H1 (cell line): ENCODE data around the gene CCNL2. TPM values are rescaled to one million over a fixed set of nuclear protein-coding genes. Genes with fewer than 3 reads are reported as not detected.

Experiments
- CTCF ChIA-PET: fragments of 300-600 bp; sonication (Branson Sonifier 250); formaldehyde crosslinking; loops from one replicate; lab custom pipeline; 2021; ENCODE audit not compliant: partially characterized antibody; lab: Charles Lee
- POLR2A ChIA-PET: fragments of 300-600 bp; sonication (Branson Sonifier 250); formaldehyde crosslinking; loops from one replicate; lab custom pipeline; 2021; ENCODE audit warnings: inconsistent platforms; ENCODE audit not compliant: partially characterized antibody; lab: Charles Lee
- DNase-seq, 2 experiments: peaks; one replicate each; pipeline versions ENCODE4 v3.0.0 to v3.0.0-alpha.2; 2010 to 2022; ENCODE audit warnings: low spot score in 2 of 2, low read depth in 1 of 2, mixed read lengths in 1 of 2
- FAIRE-seq: peaks from 2 replicates; lab custom pipeline; 2011; peaks lifted over from hg19 to GRCh38; lab: Jason Lieb, UNC
- H2AFZ ChIP-seq: 2 replicates; pipeline ENCODE4 v1.8.1; 2012; ENCODE audit warnings: low read length, inconsistent platforms
- H2AK5ac ChIP-seq: 2 replicates; pipeline ENCODE4 v1.6.1; 2013; ENCODE audit warnings: low read depth, low read length
- H2BK120ac ChIP-seq: replicated peaks from 2 replicates; pipeline ENCODE3; 2013; ENCODE audit warnings: low read depth, low read length, inconsistent platforms
- H2BK12ac ChIP-seq: 2 replicates; pipeline ENCODE4 v1.6.1; 2013; ENCODE audit warnings: low read depth, low read length
- H2BK15ac ChIP-seq: 2 replicates; pipeline ENCODE4 v1.6.1; 2013; ENCODE audit warnings: low read length
- H2BK20ac ChIP-seq: 2 replicates; pipeline ENCODE4 v1.6.1; 2013; ENCODE audit warnings: low read length
- H2BK5ac ChIP-seq: 2 replicates; pipeline ENCODE4 v1.6.1; 2013; ENCODE audit warnings: low read depth, low read length
- H3K14ac ChIP-seq: 2 replicates; pipeline ENCODE4 v1.6.1; 2013; ENCODE audit warnings: inconsistent platforms; ENCODE audit not compliant: insufficient read length
- H3K18ac ChIP-seq: 2 replicates; pipeline ENCODE4 v1.6.1; 2013; ENCODE audit warnings: low read length; ENCODE audit errors: extremely low read depth
- H3K23ac ChIP-seq: 2 replicates; pipeline ENCODE4 v1.6.1; 2013; ENCODE audit warnings: inconsistent platforms; ENCODE audit not compliant: insufficient read length
- H3K23me2 ChIP-seq: 2 replicates; pipeline ENCODE4 v1.6.1; 2013; ENCODE audit warnings: low read depth, low read length
- H3K27ac ChIP-seq: 2 replicates; pipeline ENCODE4 v1.6.1; 2011; ENCODE audit warnings: low read depth, low read length, inconsistent platforms
- H3K27me3 ChIP-seq, 4 experiments: replicated peaks in 1 of 4; 1 replicate in 1 of 4; 2 replicates in 3 of 4; pipeline versions ENCODE4 v1.6.1 to v1.8.1; 2011 to 2013; ENCODE audit warnings: low read length in 3 of 4, mild to moderate bottlenecking in 3 of 4, inconsistent platforms in 2 of 4, mixed read lengths in 2 of 4, moderate library complexity in 1 of 4; ENCODE audit not compliant: control insufficient read depth in 3 of 4, insufficient read depth in 3 of 4; ENCODE audit errors: extremely low read depth in 1 of 4
- H3K36me3 ChIP-seq, 4 experiments: 2 replicates each; pipeline versions ENCODE4 v1.6.1 to v1.8.1; 2011 to 2013; ENCODE audit warnings: mild to moderate bottlenecking in 4 of 4, low read length in 3 of 4, moderate library complexity in 2 of 4, control low read depth in 1 of 4, inconsistent platforms in 1 of 4; ENCODE audit not compliant: insufficient read depth in 4 of 4, control insufficient read depth in 2 of 4
- H3K4ac ChIP-seq: replicated peaks from 2 replicates; pipeline ENCODE3; 2013; ENCODE audit warnings: low read length, low read depth, mixed read lengths, inconsistent platforms; ENCODE audit not compliant: insufficient read length
- H3K4me1 ChIP-seq, 4 experiments: replicated peaks in 1 of 4; 1 replicate in 1 of 4; 2 replicates in 3 of 4; pipeline versions ENCODE4 v1.6.1 to v1.8.1; 2011 to 2013; ENCODE audit warnings: low read length in 3 of 4, inconsistent platforms in 2 of 4, mixed read lengths in 1 of 4; ENCODE audit not compliant: insufficient read depth in 4 of 4, control insufficient read depth in 3 of 4
- H3K4me2 ChIP-seq, 2 experiments: 2 replicates each; pipeline versions ENCODE4 v1.6.1 to v1.8.1; 2011 to 2013; ENCODE audit warnings: low read depth in 2 of 2, low read length in 2 of 2, control low read depth in 1 of 2, inconsistent platforms in 1 of 2, mild to moderate bottlenecking in 1 of 2; ENCODE audit not compliant: insufficient read depth in 1 of 2
- H3K4me3 ChIP-seq, 4 experiments: fragments of 200-600, 300-600 bp in 1 of 4; sonication (generic), shearing (Covaris generic), sonication (Bioruptor Twin) in 1 of 4; 2 replicates each; pipeline versions ENCODE4 v1.5.1 to v1.8.1; 2011 to 2016; ENCODE audit warnings: low read length in 4 of 4, low read depth in 3 of 4, control low read depth in 2 of 4, inconsistent platforms in 2 of 4, mild to moderate bottlenecking in 2 of 4, mixed read lengths in 1 of 4, moderate library complexity in 1 of 4; ENCODE audit not compliant: insufficient read depth in 2 of 4; ENCODE audit errors: extremely low read depth in 1 of 4
- H3K56ac ChIP-seq: replicated peaks from 2 replicates; pipeline ENCODE3; 2013; ENCODE audit warnings: low read depth, mild to moderate bottlenecking, mixed read lengths, low read length, inconsistent platforms; ENCODE audit not compliant: insufficient read length
- H3K79me1 ChIP-seq: 2 replicates; pipeline ENCODE4 v1.6.1; 2013; ENCODE audit warnings: low read depth, low read length, control low read depth
- H3K79me2 ChIP-seq, 2 experiments: 2 replicates each; pipeline versions ENCODE4 v1.6.1 to v1.8.1; 2012 to 2013; ENCODE audit warnings: low read length in 2 of 2, mild to moderate bottlenecking in 2 of 2, inconsistent platforms in 1 of 2; ENCODE audit not compliant: insufficient read depth in 2 of 2, control insufficient read depth in 1 of 2
- H3K9ac ChIP-seq, 4 experiments: replicated peaks in 1 of 4; 1 replicate in 1 of 4; 2 replicates in 3 of 4; pipeline versions ENCODE4 v1.6.1 to v1.8.1; 2011 to 2013; ENCODE audit warnings: low read depth in 3 of 4, low read length in 3 of 4, control low read depth in 2 of 4, mild to moderate bottlenecking in 2 of 4, moderate library complexity in 2 of 4, inconsistent platforms in 1 of 4; ENCODE audit errors: extremely low read depth in 1 of 4
- H3K9me3 ChIP-seq, 2 experiments: 2 replicates each; pipeline versions ENCODE4 v1.6.1 to v1.8.1; 2012 to 2013; ENCODE audit warnings: mild to moderate bottlenecking in 2 of 2, moderate library complexity in 2 of 2, control low read depth in 1 of 2, inconsistent platforms in 1 of 2, low read depth in 1 of 2, low read length in 1 of 2, mixed read lengths in 1 of 2; ENCODE audit not compliant: insufficient read depth in 2 of 2
- H4K20me1 ChIP-seq, 2 experiments: replicated peaks in 1 of 2; 2 replicates each; pipeline versions ENCODE3 to v1.8.1; 2011 to 2013; ENCODE audit warnings: inconsistent platforms in 2 of 2, low read length in 2 of 2, mild to moderate bottlenecking in 1 of 2; ENCODE audit not compliant: insufficient read depth in 2 of 2, control insufficient read depth in 1 of 2
- H4K5ac ChIP-seq: 2 replicates; pipeline ENCODE4 v1.6.1; 2013; ENCODE audit warnings: low read length, low read depth, mixed read lengths, inconsistent platforms; ENCODE audit not compliant: insufficient read length
- H4K8ac ChIP-seq: 2 replicates; pipeline ENCODE4 v1.8.0; 2013; ENCODE audit warnings: mild to moderate bottlenecking, moderate library complexity, low read length, inconsistent platforms; ENCODE audit not compliant: insufficient read depth; ENCODE audit errors: extremely low read depth
- H4K91ac ChIP-seq: replicated peaks from 2 replicates; pipeline ENCODE3; 2013; ENCODE audit warnings: low read length, mixed read lengths, inconsistent platforms; ENCODE audit not compliant: insufficient read length
- GABPA ChIP-seq: IDR thresholded peaks from 2 replicates; pipeline ENCODE4 v1.6.1; 2011; ENCODE audit warnings: mild to moderate bottlenecking, low read length, moderate library complexity, borderline replicate concordance; ENCODE audit not compliant: insufficient read depth
- WGBS, 2 experiments: shearing (Covaris generic) in 1 of 2; methylation state at CpG; one replicate each; pipeline versions ENCODE4 v1.1.6 to v1.1.7; 2013 to 2015; ENCODE audit warnings: low lambda C conversion rate in 2 of 2, mixed read lengths in 2 of 2, inconsistent platforms in 1 of 2, low coverage in 1 of 2, missing lambda C conversion rate in 1 of 2; ENCODE audit not compliant: insufficient replicate concordance in 2 of 2, insufficient coverage in 1 of 2, insufficient read length in 1 of 2; ENCODE audit errors: extremely low coverage in 1 of 2, missing lambda C conversion rate in 1 of 2; 5-methylcytosine and 5-hydroxymethylcytosine counted together
- polyA plus RNA-seq, 7 experiments: library from polyadenylated mRNA; depleted of rRNA in 3 of 7; stranded (reverse) in 5 of 7; unstranded in 2 of 7; fragments of >200 nt in 5 of 7; fragments of 200-250 nt in 2 of 7; gene quantifications; 1 replicate in 5 of 7; 2 replicates in 1 of 7; 4 replicates in 1 of 7; pipeline versions ENCODE4 v1.2.1 to v1.2.3, GENCODE V29; 2011 to 2013; ENCODE audit warnings: missing spikeins in 2 of 7, mixed read lengths in 2 of 7
- total RNA-seq: library from RNA; stranded (reverse); fragmentation: NEBNext Ultra II Directional; extraction: Animal tissue kit (Norgen Biotek cat#: 25700); gene quantifications from 2 replicates; pipeline ENCODE4 v1.2.1, GENCODE V29; 2021
- TF ChIP-seq, protein P1 (sequence below), 3 experiments: IDR thresholded peaks; 1 replicate in 2 of 3; 2 replicates in 1 of 3; pipeline versions ENCODE4 v1.5.1 to v1.6.1; 2011; ENCODE audit warnings: low read length in 3 of 3, mild to moderate bottlenecking in 3 of 3, inconsistent platforms in 2 of 3, low read depth in 1 of 3, moderate library complexity in 1 of 3; ENCODE audit not compliant: insufficient read depth in 1 of 3; ENCODE audit errors: control extremely low read depth in 1 of 3

CCNL2 gene
- total and polyA plus RNA-seq, 2 of the 8 experiments (the other 6 are each of a cell fraction or from before 2014, with no cell fraction given): 79.8 to 120 TPM

DNA sequence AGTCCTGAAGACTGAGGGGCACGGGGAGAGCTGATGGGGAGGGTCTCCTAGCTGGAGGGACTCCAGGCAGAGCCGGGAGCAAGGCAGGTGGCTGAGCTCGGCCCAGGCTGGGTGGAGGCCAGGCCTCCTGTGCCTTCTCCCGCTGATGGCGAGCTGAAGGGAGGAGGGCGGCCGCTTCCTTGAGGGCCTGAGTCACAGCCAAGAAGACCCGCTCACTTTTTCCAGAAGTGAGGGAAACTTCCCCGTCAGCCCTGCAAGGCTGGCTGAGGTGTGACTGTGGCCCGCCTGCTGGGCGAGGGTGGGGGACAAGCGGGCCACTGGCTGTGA lies 34.6 kb upstream of the CCNL2 start:
- no peaks in the 10 kb centered on the region for H3K9me3 ChIP-seq
- H3K27ac ChIP-seq: peak overlapping the region; percentile 59; the same call in 1 of the 2 replicates
- H3K27me3 ChIP-seq: peaks cover 0 to 3% (median 0%) of the 10 kb centered on the region in 4 experiments; a peak in 2 of 7 replicates
- no peaks in the 10 kb centered on the region for H3K36me3 ChIP-seq
- peaks cover 0 to 59% (median 42%) of the 10 kb centered on the region in 4 experiments; a peak in 6 of 7 replicates for H3K4me1 ChIP-seq
- H3K79me1 ChIP-seq: no peaks in the 10 kb centered on the region
- POLR2A ChIA-PET: interaction anchor here (1.1 to 22.9 kb wide), 12 partner anchors 11 to 106 kb away, joined by 3 to 515 read pairs (median 4); partner anchors contain the start of genes ANKRD65, CCNL2 and MRPL20
- H2BK15ac ChIP-seq: peak overlapping the region; percentile 92; the same call in 1 of the 2 replicates
- H4K8ac ChIP-seq: 0 out of 2 replicates have a peak overlapping the region, but pooled peaks have one; percentile 40
- H3K4me3 ChIP-seq: peak overlapping the region in 1 of 4 experiments; percentile 72; a peak in 2 of 8 replicates
- 47% methylated on average over 12 of the region's 12 CpGs; no CpG with 5 or more reads in 1 of the 2 experiments for WGBS, 2 experiments
- peak overlapping the region; percentile 98 for H4K91ac ChIP-seq
- peak overlapping the region; percentile 90; the same call in 1 of the 2 replicates for H2BK20ac ChIP-seq
- peak overlapping the region; percentile 85 for H3K18ac ChIP-seq
- peak overlapping the region in 1 of 4 experiments; percentile 12; a peak in 3 of 7 replicates for H3K9ac ChIP-seq
- CTCF ChIA-PET: interaction anchor here (0.8 to 2.1 kb wide), 11 partner anchors 13 to 117 kb away, joined by 3 to 9 read pairs (median 4); partner anchors contain the start of gene ANKRD65
- FAIRE-seq (no peak), DNase-seq (no peak)
- no peak overlapping the region for H3K14ac ChIP-seq
- peak overlapping the region; percentile 88; the same call in 1 of the 2 replicates for H2AK5ac ChIP-seq
- peaks cover 0 to 8% of the 10 kb centered on the region in 2 experiments; a peak in 1 of 4 replicates for H3K79me2 ChIP-seq
- H2AFZ ChIP-seq: no peak overlapping the region
- H4K20me1 ChIP-seq: peaks cover 4 to 7% of the 10 kb centered on the region in 2 experiments
- TF ChIP-seq, protein P1, sequence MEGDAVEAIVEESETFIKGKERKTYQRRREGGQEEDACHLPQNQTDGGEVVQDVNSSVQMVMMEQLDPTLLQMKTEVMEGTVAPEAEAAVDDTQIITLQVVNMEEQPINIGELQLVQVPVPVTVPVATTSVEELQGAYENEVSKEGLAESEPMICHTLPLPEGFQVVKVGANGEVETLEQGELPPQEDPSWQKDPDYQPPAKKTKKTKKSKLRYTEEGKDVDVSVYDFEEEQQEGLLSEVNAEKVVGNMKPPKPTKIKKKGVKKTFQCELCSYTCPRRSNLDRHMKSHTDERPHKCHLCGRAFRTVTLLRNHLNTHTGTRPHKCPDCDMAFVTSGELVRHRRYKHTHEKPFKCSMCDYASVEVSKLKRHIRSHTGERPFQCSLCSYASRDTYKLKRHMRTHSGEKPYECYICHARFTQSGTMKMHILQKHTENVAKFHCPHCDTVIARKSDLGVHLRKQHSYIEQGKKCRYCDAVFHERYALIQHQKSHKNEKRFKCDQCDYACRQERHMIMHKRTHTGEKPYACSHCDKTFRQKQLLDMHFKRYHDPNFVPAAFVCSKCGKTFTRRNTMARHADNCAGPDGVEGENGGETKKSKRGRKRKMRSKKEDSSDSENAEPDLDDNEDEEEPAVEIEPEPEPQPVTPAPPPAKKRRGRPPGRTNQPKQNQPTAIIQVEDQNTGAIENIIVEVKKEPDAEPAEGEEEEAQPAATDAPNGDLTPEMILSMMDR (IDR thresholded peaks at IDR 0.05; ENCODE audit: control extremely low read depth in 1 of 3, insufficient read depth in 1 of 3, low read depth in 1 of 3, low read length in 3 of 3): no peak
- 0 out of 2 replicates have a peak, but pooled peaks have one; percentile 7 for TF ChIP-seq GABPA
- TF ChIP-seq, all 59 proteins: peak for 1
- H3K4ac ChIP-seq: peak overlapping the region; percentile 100
- peak overlapping the region; percentile 95; the same call in 1 of the 2 replicates for H2BK5ac ChIP-seq
- H3K23ac ChIP-seq: no peak overlapping the region
- peaks cover 18% of the 10 kb centered on the region; the same call in 1 of the 2 replicates for H3K23me2 ChIP-seq
- peak overlapping the region; percentile 54 to 94 for H3K4me2 ChIP-seq
- H2BK120ac ChIP-seq: peak overlapping the region; percentile 92
- peak overlapping the region; percentile 96; the same call in 1 of the 2 replicates for H2BK12ac ChIP-seq
- no peak overlapping the region for H3K56ac ChIP-seq
- peak overlapping the region; percentile 75 for H4K5ac ChIP-seq
